Coronary artery (tissue), 2 donors: ENCODE data around the gene GALNT3.

Experiments used
- DNase-seq: peaks from one replicate; pipeline ENCODE4 v3.0.0-alpha.2; 2017; ENCODE audit warnings: low spot score
- H3K27ac ChIP-seq, 2 donors: fragments of 200-600 bp; sonication (generic); one replicate each; pipeline ENCODE4 v1.5.1; 2016 to 2019
- H3K4me3 ChIP-seq: fragments of 200-600 bp; sonication (generic); 2 replicates; pipeline ENCODE4 v1.5.1; 2016; ENCODE audit warnings: mild to moderate bottlenecking, moderate library complexity
- CTCF ChIP-seq: fragments of 200-600 bp; sonication (generic); IDR thresholded peaks from one replicate; pipeline ENCODE4 v1.5.1; 2019; ENCODE audit warnings: antibody characterized with exemption

Gene GALNT3

DNA sequence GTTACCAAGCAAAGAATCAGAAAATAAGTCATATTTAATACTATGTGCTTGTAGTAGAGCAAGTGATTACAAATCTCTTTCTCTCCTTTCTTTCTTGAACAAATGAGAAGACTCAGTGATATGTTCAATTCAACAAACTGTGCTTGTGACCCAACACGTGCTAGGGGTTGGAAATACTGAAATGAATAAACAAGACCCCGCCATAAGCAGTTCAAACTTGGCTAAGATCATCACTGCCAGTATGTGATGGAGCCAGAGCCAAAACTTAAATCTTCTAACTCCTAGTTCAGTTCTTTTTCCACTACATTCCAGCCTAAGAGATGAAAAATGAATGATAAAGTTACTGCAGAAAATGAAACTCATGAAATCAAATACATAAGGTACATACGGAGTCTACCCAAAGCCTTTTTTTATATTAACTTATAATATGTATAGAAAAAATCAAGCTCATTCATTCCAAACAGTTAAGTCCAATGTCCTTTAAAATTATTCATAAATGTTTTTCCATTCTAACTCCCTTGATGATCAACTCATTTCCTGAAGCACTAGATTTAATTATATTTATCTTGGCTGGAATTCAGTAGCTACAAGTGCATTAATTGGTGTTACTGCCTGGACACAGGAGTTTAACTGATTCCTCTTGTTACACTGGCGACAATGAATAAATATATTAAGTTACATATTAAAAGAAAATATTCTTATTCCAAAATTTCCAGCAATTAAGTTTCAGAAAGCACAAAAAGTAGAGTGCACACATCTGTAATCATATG is 36.0 kb downstream of the GALNT3 start:
- no peak for DNase-seq
- no peak overlapping the region for H3K4me3 ChIP-seq
- no peak for TF ChIP-seq CTCF

GRCh38 chr2:165746501-165746900 is 47.5 kb downstream of the GALNT3 start:
- Histone ChIP-seq H3K4me3 (no peak overlapping the region), H3K27ac (no peak overlapping the region)
- TF ChIP-seq CTCF, result no peak
- no peak for DNase-seq

More for the DNA sequence above, 36.0 kb downstream of the GALNT3 start:
- no peak overlapping the region for H3K27ac ChIP-seq

- DNase-seq, result no peak
- H3K27ac ChIP-seq, result no peak overlapping the region
- H3K4me3 ChIP-seq, result no peak overlapping the region
- TF ChIP-seq CTCF, result no peak
These were observed 48.1 kb downstream of the GALNT3 start for GRCh38 chr2:165745916-165746315.

- Histone ChIP-seq H3K27ac (no peak overlapping the region), H3K4me3 (no peak overlapping the region)
- DNase-seq, result no peak
- TF ChIP-seq CTCF, result no peak
These were observed 50.6 kb downstream of the GALNT3 start for GRCh38 chr2:165743442-165743841.

DNA sequence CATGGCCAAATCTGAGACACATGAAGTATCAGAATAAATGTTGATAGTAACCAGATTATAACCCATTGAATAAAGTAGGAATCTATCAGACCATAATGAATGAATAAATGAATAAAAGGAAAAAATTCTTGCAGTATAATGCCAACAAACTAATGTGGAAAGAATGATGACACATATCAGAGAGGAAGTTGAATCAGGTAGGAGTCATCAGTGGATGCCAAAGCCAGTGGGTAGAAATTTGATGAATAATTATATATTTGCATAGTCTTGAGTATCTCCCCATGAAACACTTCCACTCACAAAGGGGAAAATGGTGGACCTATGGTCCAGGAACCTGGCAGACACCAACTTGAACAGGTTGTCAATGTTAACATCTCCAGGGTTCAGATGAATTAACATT is 68.6 kb downstream of the GALNT3 start:
- no peak for TF ChIP-seq CTCF

GRCh38 chr2:165720511-165720910 is 73.5 kb downstream of the GALNT3 start:
- no peak for TF ChIP-seq CTCF
- no peak for DNase-seq

More for the DNA sequence above, 68.6 kb downstream of the GALNT3 start:
- no peak for DNase-seq
- no peak overlapping the region for H3K27ac ChIP-seq
- H3K4me3 ChIP-seq, result no peak overlapping the region

DNA sequence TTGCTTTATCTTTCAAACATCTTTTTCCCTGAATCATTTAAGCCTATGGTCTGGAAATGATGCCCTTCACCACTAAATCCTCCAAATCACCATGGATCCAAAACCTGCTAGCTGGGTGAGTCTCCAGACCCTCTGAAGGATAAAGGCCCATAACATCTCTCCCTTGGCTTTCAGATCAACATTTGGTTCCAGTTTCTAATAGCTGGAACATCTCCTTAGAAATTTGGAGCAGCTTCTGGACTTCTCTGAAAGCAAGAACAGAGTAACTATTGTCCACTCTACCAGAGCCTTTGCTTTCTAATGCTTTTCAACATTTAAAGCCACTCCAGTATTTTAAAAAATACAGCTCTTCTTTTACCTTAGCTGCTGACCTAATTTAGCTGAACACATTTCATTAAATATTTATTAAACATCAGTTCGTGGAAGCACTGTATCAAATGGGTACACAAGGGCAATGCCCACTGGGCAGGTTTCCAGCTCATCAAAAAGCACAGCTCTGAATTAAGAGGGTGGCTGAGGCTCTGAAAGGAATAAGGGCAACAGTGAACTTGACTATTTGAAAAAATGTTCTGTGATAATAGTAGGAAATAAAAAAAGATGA is 75.3 kb downstream of the GALNT3 start:
- H3K27ac ChIP-seq, result no peak overlapping the region
- no peak overlapping the region for H3K4me3 ChIP-seq
- no peak for DNase-seq
- no peak for TF ChIP-seq CTCF

More at GRCh38 chr2:165720511-165720910, 73.5 kb downstream of the GALNT3 start:
- no peak overlapping the region for H3K4me3 ChIP-seq
- no peak overlapping the region for H3K27ac ChIP-seq
